ENCODE data around the gene TBC1D5.
"Not testable (repeated sequence)": the region's sequence is repeated elsewhere in the genome, so short reads cannot be mapped to it uniquely, and the experiment has no call there.

TBC1D5 gene

GRCh38 chr3:17154941-17155340 is 587.5 kb downstream of the TBC1D5 start:
- no peak for DNase-seq

- DNase-seq, result no peak
Measured at GRCh38 chr3:17154221-17154620, 588.2 kb downstream of the TBC1D5 start.

GRCh38 chr3:17153209-17153608 is 589.2 kb downstream of the TBC1D5 start:
- DNase-seq, result no peak

- DNase-seq, result no peak
Measured at GRCh38 chr3:17151598-17152373, 590.6 kb downstream of the TBC1D5 start.

- DNase-seq, result no peak
Measured at GRCh38 chr3:17149076-17149475, 593.4 kb downstream of the TBC1D5 start.

GRCh38 chr3:17144665-17144993 is 597.8 kb downstream of the TBC1D5 start:
- DNase-seq, result no peak

- no peak for DNase-seq
Measured at GRCh38 chr3:17143893-17144664, 598.4 kb downstream of the TBC1D5 start.

GRCh38 chr3:17142516-17142915 is 599.9 kb downstream of the TBC1D5 start:
- no peak for DNase-seq

GRCh38 chr3:17141699-17142098 is 600.7 kb downstream of the TBC1D5 start:
- no peak for DNase-seq

- DNase-seq, result no peak
Measured at GRCh38 chr3:17140670-17141505, 601.5 kb downstream of the TBC1D5 start.

GRCh38 chr3:17138246-17139039 is 604.0 kb downstream of the TBC1D5 start:
- no peak for DNase-seq

- DNase-seq, result no peak
Measured at GRCh38 chr3:17137321-17137826, 605.1 kb downstream of the TBC1D5 start.

GRCh38 chr3:17136136-17136721 is 606.2 kb downstream of the TBC1D5 start:
- DNase-seq, result no peak

GRCh38 chr3:17135696-17136095 is 606.7 kb downstream of the TBC1D5 start:
- no peak for DNase-seq

GRCh38 chr3:17133632-17134545 is 608.5 kb downstream of the TBC1D5 start:
- no peak for DNase-seq

GRCh38 chr3:17132286-17133115 is 609.9 kb downstream of the TBC1D5 start:
- no peak for DNase-seq

- no peak for DNase-seq
Measured at GRCh38 chr3:17130956-17131355, 611.5 kb downstream of the TBC1D5 start.

GRCh38 chr3:17129556-17129955 is 612.9 kb downstream of the TBC1D5 start:
- DNase-seq, result no peak

- not testable (repeated sequence) for DNase-seq
Measured at GRCh38 chr3:17128671-17129070, 613.8 kb downstream of the TBC1D5 start.

Data from SHP77 (cell line).